ENCODE measurements around the gene AHSA1. TPM values are rescaled to one million over a fixed set of nuclear protein-coding genes. Genes with fewer than 3 reads are reported as not detected.

AHSA1 gene
- total RNA-seq, 4 donors from 2014 or later, result 111 to 132 (median 116) TPM

DNA sequence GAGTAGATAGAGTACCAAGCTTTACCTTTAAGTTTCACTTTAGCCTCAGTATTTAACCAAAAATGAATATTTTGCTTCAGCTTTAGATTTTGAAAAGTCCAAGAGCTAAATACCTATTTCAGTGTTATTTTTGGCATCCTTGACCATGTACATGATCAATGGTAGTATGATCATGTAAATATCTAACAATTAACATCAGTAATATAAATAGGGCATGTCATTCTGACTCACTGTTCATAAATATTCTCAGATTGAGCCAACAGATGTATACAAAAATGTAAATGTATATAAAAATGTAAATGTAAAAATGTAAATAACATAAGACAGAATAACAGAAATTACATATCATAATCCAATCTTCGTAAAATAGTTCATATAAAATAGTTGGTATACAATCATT lies 19.3 kb upstream of the AHSA1 start:
- H3K27ac ChIP-seq (replicated peaks in 1 of 4), result no peak overlapping the region
- H3K27me3 ChIP-seq, result no peaks in the 10 kb centered on the region
- 88% methylated on average over 1 of the region's 1 CpG for WGBS
- DNase-seq (ENCODE audit: extremely low spot score), result no peak
- H3K4me1 ChIP-seq, result no peaks in the 10 kb centered on the region
- H3K9me3 ChIP-seq, result no peaks in the 10 kb centered on the region
- intact Hi-C loops (cut with DNase I), result no loop called here
- TF ChIP-seq EP300 (IDR thresholded peaks at IDR 0.05) (no peak), POLR2AphosphoS5 (IDR thresholded peaks at IDR 0.05) (no peak), POLR2A (IDR thresholded peaks at IDR 0.05; ENCODE audit: low read depth) (no peak)
- H3K36me3 ChIP-seq, result peaks cover 61 to 93% (median 85%) of the 10 kb centered on the region in 4 donors
- no peak overlapping the region for H3K4me3 ChIP-seq

DNA sequence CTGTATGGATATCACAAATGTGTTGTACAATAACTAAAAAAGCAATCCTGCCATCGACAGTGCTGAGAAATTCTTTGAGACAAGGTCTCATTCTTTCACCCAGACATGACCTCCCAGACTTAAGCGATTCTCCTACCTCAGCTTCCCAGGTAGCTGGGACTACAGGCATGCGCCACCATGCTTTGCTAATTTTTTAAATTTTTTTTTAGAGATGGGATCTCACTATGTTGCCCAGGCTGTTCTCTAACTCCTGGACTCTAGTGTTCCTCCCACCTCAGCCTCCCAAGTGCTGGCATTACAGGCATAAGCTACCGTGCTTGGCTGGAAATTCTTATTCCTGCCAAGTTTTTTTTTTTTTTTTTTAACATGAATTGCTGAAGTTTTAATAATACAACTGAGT lies 18.0 kb upstream of the AHSA1 start:
- Histone ChIP-seq H3K9me3 (no peaks in the 10 kb centered on the region), H3K36me3 (peaks cover 56 to 91% (median 84%) of the 10 kb centered on the region in 4 donors), H3K4me1 (no peaks in the 10 kb centered on the region), H3K27me3 (no peaks in the 10 kb centered on the region), H3K27ac (replicated peaks in 1 of 4) (no peak overlapping the region), H3K4me3 (no peak overlapping the region)
- no peak for DNase-seq (ENCODE audit: extremely low spot score)
- TF ChIP-seq POLR2AphosphoS5 (IDR thresholded peaks at IDR 0.05) (no peak), EP300 (IDR thresholded peaks at IDR 0.05) (no peak), POLR2A (IDR thresholded peaks at IDR 0.05; ENCODE audit: low read depth) (no peak)
- TF ChIP-seq, protein P1, sequence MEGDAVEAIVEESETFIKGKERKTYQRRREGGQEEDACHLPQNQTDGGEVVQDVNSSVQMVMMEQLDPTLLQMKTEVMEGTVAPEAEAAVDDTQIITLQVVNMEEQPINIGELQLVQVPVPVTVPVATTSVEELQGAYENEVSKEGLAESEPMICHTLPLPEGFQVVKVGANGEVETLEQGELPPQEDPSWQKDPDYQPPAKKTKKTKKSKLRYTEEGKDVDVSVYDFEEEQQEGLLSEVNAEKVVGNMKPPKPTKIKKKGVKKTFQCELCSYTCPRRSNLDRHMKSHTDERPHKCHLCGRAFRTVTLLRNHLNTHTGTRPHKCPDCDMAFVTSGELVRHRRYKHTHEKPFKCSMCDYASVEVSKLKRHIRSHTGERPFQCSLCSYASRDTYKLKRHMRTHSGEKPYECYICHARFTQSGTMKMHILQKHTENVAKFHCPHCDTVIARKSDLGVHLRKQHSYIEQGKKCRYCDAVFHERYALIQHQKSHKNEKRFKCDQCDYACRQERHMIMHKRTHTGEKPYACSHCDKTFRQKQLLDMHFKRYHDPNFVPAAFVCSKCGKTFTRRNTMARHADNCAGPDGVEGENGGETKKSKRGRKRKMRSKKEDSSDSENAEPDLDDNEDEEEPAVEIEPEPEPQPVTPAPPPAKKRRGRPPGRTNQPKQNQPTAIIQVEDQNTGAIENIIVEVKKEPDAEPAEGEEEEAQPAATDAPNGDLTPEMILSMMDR (IDR thresholded peaks at IDR 0.05), result no peak
- intact Hi-C loops (cut with DNase I), result no loop called here
- 97% methylated on average over 4 of the region's 4 CpGs for WGBS

DNA sequence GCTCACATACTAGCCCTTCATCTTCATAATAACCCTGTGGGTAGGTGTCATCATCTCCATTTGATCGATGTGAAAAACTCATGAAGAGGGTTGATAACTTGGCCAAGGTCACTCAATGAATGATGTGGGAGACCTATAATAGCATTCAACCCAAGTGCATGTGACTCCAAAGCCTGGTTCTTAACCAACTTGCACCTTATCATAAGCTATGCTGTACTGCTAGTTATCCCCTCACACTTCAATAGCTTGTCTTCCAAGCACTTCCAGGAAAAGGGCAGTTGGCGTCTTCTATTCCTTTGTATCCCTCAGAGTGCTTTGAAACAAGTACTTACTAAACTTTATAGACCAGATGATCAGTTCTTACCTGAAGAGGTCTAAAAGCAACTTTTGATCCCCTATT lies 15.7 kb upstream of the AHSA1 start:
- no peak for DNase-seq (ENCODE audit: extremely low spot score)
- Histone ChIP-seq H3K27me3 (no peaks in the 10 kb centered on the region), H3K4me1 (no peaks in the 10 kb centered on the region), H3K4me3 (no peak overlapping the region), H3K9me3 (no peaks in the 10 kb centered on the region), H3K27ac (replicated peaks in 1 of 4) (no peak overlapping the region), H3K36me3 (peaks cover 40 to 91% (median 79%) of the 10 kb centered on the region in 4 donors)
- intact Hi-C loops (cut with DNase I), result no loop called here
- 92% methylated on average over 2 of the region's 2 CpGs for WGBS
- no peak for TF ChIP-seq POLR2A (IDR thresholded peaks at IDR 0.05; ENCODE audit: low read depth)
- TF ChIP-seq, protein P1 (IDR thresholded peaks at IDR 0.05), result no peak
- no peak for TF ChIP-seq POLR2AphosphoS5 (IDR thresholded peaks at IDR 0.05)
- TF ChIP-seq EP300 (IDR thresholded peaks at IDR 0.05), result no peak

- Histone ChIP-seq H3K4me3 (peak overlapping the region; percentile 87 to 99 (median 90)), H3K4me1 (peaks cover 25 to 54% (median 34%) of the 10 kb centered on the region in 4 donors), H3K9me3 (no peaks in the 10 kb centered on the region), H3K27ac (replicated peaks in 1 of 4) (no peak overlapping the region), H3K27me3 (no peaks in the 10 kb centered on the region), H3K36me3 (peaks cover 13 to 43% (median 40%) of the 10 kb centered on the region in 4 donors)
- TF ChIP-seq POLR2A (IDR thresholded peaks at IDR 0.05; ENCODE audit: low read depth) (no peak), EP300 (IDR thresholded peaks at IDR 0.05) (no peak), POLR2AphosphoS5 (IDR thresholded peaks at IDR 0.05) (no peak)
- TF ChIP-seq, protein P1 (IDR thresholded peaks at IDR 0.05), result no peak
- intact Hi-C loops (cut with DNase I), result loop anchor here (5.0 kb wide), 5 partner anchors 79 to 266 kb away; partner anchors contain the start of genes ALKBH1, GSTZ1, POMT2 and SAMD15
- WGBS, result 80% methylated on average over 2 of the region's 2 CpGs
- no peak for DNase-seq (ENCODE audit: extremely low spot score)
These were observed 1.8 kb upstream of the AHSA1 start for GRCh38 chr14:77455966-77456640.

- intact Hi-C loops (cut with DNase I), result loop anchor here (5.0 kb wide), 5 partner anchors 80 to 265 kb away; partner anchors contain the start of genes ALKBH1, GSTZ1, POMT2 and SAMD15
- TF ChIP-seq POLR2A (IDR thresholded peaks at IDR 0.05; ENCODE audit: low read depth) (no peak), POLR2AphosphoS5 (IDR thresholded peaks at IDR 0.05) (peak in 1 of 2 donors; percentile 78)
- Histone ChIP-seq H3K4me3 (peak overlapping the region; percentile 87 to 99 (median 90)), H3K36me3 (peaks cover 23 to 43% (median 40%) of the 10 kb centered on the region in 4 donors), H3K9me3 (no peaks in the 10 kb centered on the region), H3K4me1 (peaks cover 25 to 59% (median 34%) of the 10 kb centered on the region in 4 donors), H3K27ac (replicated peaks in 1 of 4) (peak overlapping the region; percentile 91 to 99 (median 92)), H3K27me3 (no peaks in the 10 kb centered on the region)
- DNase-seq (ENCODE audit: extremely low spot score), result no peak
- under 1% methylated on average over 18 of the region's 18 CpGs for WGBS
These were observed 775 bp upstream of the AHSA1 start for GRCh38 chr14:77457115-77457521.

All from esophagus muscularis mucosa (tissue), 4 donors.